Common myeloid progenitor, CD34-positive (primary cell): ENCODE data around the gene LEMD2.

ENCODE experiments used
- CTCF ChIA-PET: fragments of 350-600 bp; sonication (Branson Sonifier 250); formaldehyde crosslinking; loops from one replicate; lab custom pipeline; 2021; ENCODE audit warnings: antibody characterized with exemption; lab: Charles Lee
- POLR2A ChIA-PET: fragments of 350-600 bp; sonication (Branson Sonifier 250); formaldehyde crosslinking; loops from one replicate; lab custom pipeline; 2021; ENCODE audit warnings: antibody characterized with exemption; lab: Charles Lee
- DNase-seq, 3 donors: peaks; one replicate each; pipeline versions ENCODE4 v3.0.0 to v3.0.0-alpha.2; 2013
- H3K27ac ChIP-seq, 2 experiments: 1 replicate in 1 of 2; 2 replicates in 1 of 2; pipeline ENCODE4 v1.7.0; 2013; ENCODE audit warnings: inconsistent platforms in 2 of 2, low read length in 2 of 2, mild to moderate bottlenecking in 2 of 2, low read depth in 1 of 2, moderate library complexity in 1 of 2; ENCODE audit not compliant: severe bottlenecking in 2 of 2, insufficient read depth in 1 of 2, poor library complexity in 1 of 2
- H3K27me3 ChIP-seq, 5 experiments: replicated peaks in 2 of 5; 1 replicate in 3 of 5; 2 replicates in 2 of 5; pipeline versions ENCODE4 v1.6.1 to v1.7.0; 2013; ENCODE audit warnings: low read length in 4 of 5, mild to moderate bottlenecking in 2 of 5, moderate library complexity in 2 of 5, inconsistent platforms in 1 of 5; ENCODE audit not compliant: insufficient read depth in 5 of 5, control insufficient read depth in 4 of 5
- H3K36me3 ChIP-seq, 4 experiments: 1 replicate in 2 of 4; 2 replicates in 2 of 4; pipeline versions ENCODE4 v1.6.1 to v1.7.0; 2013; ENCODE audit warnings: low read length in 3 of 4, control low read depth in 1 of 4, mild to moderate bottlenecking in 1 of 4; ENCODE audit not compliant: control insufficient read depth in 4 of 4, insufficient read depth in 4 of 4
- H3K4me1 ChIP-seq, 4 experiments: 1 replicate in 3 of 4; 2 replicates in 1 of 4; pipeline versions ENCODE4 v1.6.1 to v1.7.1; 2013; ENCODE audit warnings: low read length in 3 of 4, mild to moderate bottlenecking in 3 of 4, control low read depth in 1 of 4, inconsistent platforms in 1 of 4, moderate library complexity in 1 of 4; ENCODE audit not compliant: control insufficient read depth in 4 of 4, insufficient read depth in 4 of 4; ENCODE audit errors: control extremely low read depth in 1 of 4
- H3K4me3 ChIP-seq, 7 experiments: 1 replicate in 4 of 7; 2 replicates in 3 of 7; pipeline versions ENCODE4 v1.5.1 to v1.7.0; 2013; ENCODE audit warnings: mild to moderate bottlenecking in 7 of 7, low read length in 6 of 7, moderate library complexity in 6 of 7, inconsistent platforms in 2 of 7, low read depth in 2 of 7, control low read depth in 1 of 7; ENCODE audit not compliant: insufficient read depth in 4 of 7, control insufficient read depth in 1 of 7; ENCODE audit errors: extremely low read depth in 1 of 7
- H3K9me3 ChIP-seq, 5 experiments: 1 replicate in 4 of 5; 2 replicates in 1 of 5; pipeline versions ENCODE4 v1.6.1 to v1.7.1; 2013; ENCODE audit warnings: low read length in 4 of 5, mild to moderate bottlenecking in 2 of 5, inconsistent platforms in 1 of 5, low read depth in 1 of 5, moderate library complexity in 1 of 5; ENCODE audit not compliant: control insufficient read depth in 4 of 5, insufficient read depth in 2 of 5; ENCODE audit errors: control extremely low read depth in 1 of 5
- whole genome bisulfite sequencing: methylation state at CpG from one replicate; pipeline ENCODE4 v1.1.5; 2013; ENCODE audit not compliant: insufficient coverage; 5-methylcytosine and 5-hydroxymethylcytosine counted together

Gene LEMD2

GRCh38 chr6:33802186-33802958 lies 13.4 kb upstream of the LEMD2 start:
- WGBS: 85% methylated on average over 11 of the region's 14 CpGs
- no peak for DNase-seq
- peaks cover 0 to 16% (median 9%) of the 10 kb centered on the region in 5 experiments for H3K27me3 ChIP-seq

GRCh38 chr6:33801611-33802010 lies 12.7 kb upstream of the LEMD2 start:
- Histone ChIP-seq H3K36me3 (no peaks in the 10 kb centered on the region), H3K27me3 (peaks cover 0 to 8% (median 5%) of the 10 kb centered on the region in 5 experiments), H3K4me1 (peaks cover 0 to 2% (median 0%) of the 10 kb centered on the region in 4 experiments), H3K4me3 (no peak overlapping the region), H3K9me3 (no peaks in the 10 kb centered on the region), H3K27ac (no peak overlapping the region)
- CTCF ChIA-PET: interaction anchor here (0.8 to 1.1 kb wide), 3 partner anchors 11 to 40 kb away, joined by 3 read pairs; no protein-coding TSS in a partner anchor
- no peak for DNase-seq
- WGBS: 93% methylated on average over 5 of the region's 5 CpGs
- POLR2A ChIA-PET: no interaction called here

More at GRCh38 chr6:33802186-33802958, 13.4 kb upstream of the LEMD2 start:
- Histone ChIP-seq H3K27ac (no peak overlapping the region), H3K9me3 (no peaks in the 10 kb centered on the region), H3K4me3 (no peak overlapping the region), H3K4me1 (peaks cover 0 to 5% (median under 1%) of the 10 kb centered on the region in 4 experiments), H3K36me3 (no peaks in the 10 kb centered on the region)
- ChIA-PET CTCF (interaction anchor here (0.7 kb wide), 1 partner anchor 36 kb away, joined by 4 read pairs; no protein-coding TSS in a partner anchor), POLR2A (no interaction called here)

GRCh38 chr6:33800248-33800969 lies 11.5 kb upstream of the LEMD2 start:
- peaks cover 0 to 7% (median 4%) of the 10 kb centered on the region in 5 experiments for H3K27me3 ChIP-seq
- ChIA-PET POLR2A (no interaction called here), CTCF (interaction anchor here (0.8 to 1.1 kb wide), 3 partner anchors 12 to 39 kb away, joined by 3 read pairs; no protein-coding TSS in a partner anchor)
- no peaks in the 10 kb centered on the region for H3K9me3 ChIP-seq
- H3K27ac ChIP-seq: no peak overlapping the region
- peaks cover 0 to 2% (median 0%) of the 10 kb centered on the region in 4 experiments for H3K4me1 ChIP-seq
- no peak overlapping the region for H3K4me3 ChIP-seq
- no peak for DNase-seq
- H3K36me3 ChIP-seq: no peaks in the 10 kb centered on the region
- 98% methylated on average over 12 of the region's 13 CpGs for WGBS

GRCh38 chr6:33799454-33800113 lies 10.7 kb upstream of the LEMD2 start:
- Histone ChIP-seq H3K9me3 (no peaks in the 10 kb centered on the region), H3K36me3 (no peaks in the 10 kb centered on the region), H3K27ac (no peak overlapping the region), H3K4me3 (no peak overlapping the region), H3K27me3 (peaks cover 0 to 9% (median 5%) of the 10 kb centered on the region in 5 experiments), H3K4me1 (peaks cover 0 to 2% (median 0%) of the 10 kb centered on the region in 4 experiments)
- 84% methylated on average over 3 of the region's 4 CpGs for WGBS
- ChIA-PET POLR2A (no interaction called here), CTCF (interaction anchor here (0.6 kb wide), 1 partner anchor 355 kb away, joined by 3 read pairs; no protein-coding TSS in a partner anchor)
- no peak for DNase-seq

- POLR2A ChIA-PET: no interaction called here
- H3K27ac ChIP-seq: no peak overlapping the region
- CTCF ChIA-PET: interaction anchor here (1.5 kb wide), 1 partner anchor 27 kb away, joined by 4 read pairs; no protein-coding TSS in a partner anchor
- H3K4me3 ChIP-seq: no peak overlapping the region
- no peaks in the 10 kb centered on the region for H3K36me3 ChIP-seq
- H3K4me1 ChIP-seq: peaks cover 0 to 2% (median 0%) of the 10 kb centered on the region in 4 experiments
- peaks cover 0 to 11% (median 7%) of the 10 kb centered on the region in 5 experiments for H3K27me3 ChIP-seq
- no peaks in the 10 kb centered on the region for H3K9me3 ChIP-seq
- WGBS: 84% methylated on average over 12 of the region's 13 CpGs
- no peak for DNase-seq
These were observed 9.5 kb upstream of the LEMD2 start for GRCh38 chr6:33798343-33798848.

GRCh38 chr6:33797626-33798342 lies 8.9 kb upstream of the LEMD2 start:
- H3K4me1 ChIP-seq: peaks cover 0 to 2% (median 0%) of the 10 kb centered on the region in 4 experiments
- peaks cover 0 to 16% (median 7%) of the 10 kb centered on the region in 5 experiments for H3K27me3 ChIP-seq
- ChIA-PET POLR2A (no interaction called here), CTCF (interaction anchor here (1.5 kb wide), 1 partner anchor 26 kb away, joined by 4 read pairs; no protein-coding TSS in a partner anchor)
- no peak overlapping the region for H3K4me3 ChIP-seq
- H3K27ac ChIP-seq: no peak overlapping the region
- H3K36me3 ChIP-seq: no peaks in the 10 kb centered on the region
- peak in 1 of 3 donors; percentile 16 for DNase-seq
- no peaks in the 10 kb centered on the region for H3K9me3 ChIP-seq
- WGBS: 59% methylated on average over 10 of the region's 10 CpGs
